Parathyroid adenoma (tissue), 2 donors: ENCODE results near the gene WDR53.
"Not testable (repeated sequence)": the region's sequence is repeated elsewhere in the genome, so short reads cannot be mapped to it uniquely, and the experiment has no call there.

Experiments used
- H2AFZ ChIP-seq: fragments of 300-600 bp; sonication (generic); one replicate; pipeline ENCODE4 v1.7.0; 2017; ENCODE audit warnings: antibody characterized with exemption, mild to moderate bottlenecking
- H3K27ac ChIP-seq: fragments of 300-600 bp; sonication (generic); one replicate; pipeline ENCODE4 v1.7.0; 2017
- H3K27me3 ChIP-seq: fragments of 300-600 bp; sonication (generic); one replicate; pipeline ENCODE4 v1.7.0; 2017; ENCODE audit warnings: low read length; ENCODE audit not compliant: control insufficient read depth, insufficient read depth
- H3K36me3 ChIP-seq: fragments of 300-600 bp; sonication (generic); one replicate; pipeline ENCODE4 v1.7.0; 2017; ENCODE audit warnings: low read length; ENCODE audit not compliant: control insufficient read depth, insufficient read depth
- H3K4me1 ChIP-seq: fragments of 300-600 bp; sonication (generic); one replicate; pipeline ENCODE4 v1.7.0; 2017; ENCODE audit warnings: control low read depth
- H3K4me2 ChIP-seq: fragments of 300-600 bp; sonication (generic); one replicate; pipeline ENCODE4 v1.7.0; 2017; ENCODE audit warnings: low read length
- H3K4me3 ChIP-seq: fragments of 300-600 bp; sonication (generic); one replicate; pipeline ENCODE4 v1.7.0; 2017; ENCODE audit warnings: low read depth, low read length
- H3K79me2 ChIP-seq: fragments of 300-600 bp; sonication (generic); one replicate; pipeline ENCODE4 v1.7.0; 2017; ENCODE audit warnings: control low read depth
- H3K9ac ChIP-seq: fragments of 300-600 bp; sonication (generic); one replicate; pipeline ENCODE4 v1.7.0; 2017; ENCODE audit warnings: mild to moderate bottlenecking
- H3K9me3 ChIP-seq: fragments of 300-600 bp; sonication (generic); one replicate; pipeline ENCODE4 v1.7.0; 2017; ENCODE audit warnings: low read length; ENCODE audit not compliant: control insufficient read depth
- TF ChIP-seq, protein P1 (sequence below): fragments of 300-600 bp; sonication (generic); IDR thresholded peaks from one replicate; pipeline ENCODE4 v1.7.0; 2017; ENCODE audit warnings: antibody characterized with exemption, mild to moderate bottlenecking
- donor health status: primary hyperparathyroidism.

The WDR53 gene

DNA sequence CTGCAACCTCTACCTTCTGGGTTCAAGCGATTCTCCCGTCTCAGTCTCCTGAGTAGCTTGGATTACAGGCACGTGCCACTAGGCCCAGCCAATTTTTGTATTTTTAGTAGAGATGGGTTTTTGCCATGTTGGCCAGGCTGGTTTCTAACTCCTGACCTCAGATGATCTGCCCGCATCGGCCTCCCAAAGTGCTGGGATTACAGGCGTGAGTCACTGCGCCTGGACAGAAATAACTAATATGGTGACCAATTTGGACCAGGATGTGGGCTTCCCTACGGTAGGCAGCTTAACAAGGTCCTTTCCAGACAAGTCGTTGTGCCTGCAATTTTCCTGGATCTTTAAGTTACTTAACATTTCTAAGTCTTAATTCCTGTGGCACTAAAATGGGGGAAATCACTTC is 14.8 kb downstream of the WDR53 start:
- TF ChIP-seq, protein P1, sequence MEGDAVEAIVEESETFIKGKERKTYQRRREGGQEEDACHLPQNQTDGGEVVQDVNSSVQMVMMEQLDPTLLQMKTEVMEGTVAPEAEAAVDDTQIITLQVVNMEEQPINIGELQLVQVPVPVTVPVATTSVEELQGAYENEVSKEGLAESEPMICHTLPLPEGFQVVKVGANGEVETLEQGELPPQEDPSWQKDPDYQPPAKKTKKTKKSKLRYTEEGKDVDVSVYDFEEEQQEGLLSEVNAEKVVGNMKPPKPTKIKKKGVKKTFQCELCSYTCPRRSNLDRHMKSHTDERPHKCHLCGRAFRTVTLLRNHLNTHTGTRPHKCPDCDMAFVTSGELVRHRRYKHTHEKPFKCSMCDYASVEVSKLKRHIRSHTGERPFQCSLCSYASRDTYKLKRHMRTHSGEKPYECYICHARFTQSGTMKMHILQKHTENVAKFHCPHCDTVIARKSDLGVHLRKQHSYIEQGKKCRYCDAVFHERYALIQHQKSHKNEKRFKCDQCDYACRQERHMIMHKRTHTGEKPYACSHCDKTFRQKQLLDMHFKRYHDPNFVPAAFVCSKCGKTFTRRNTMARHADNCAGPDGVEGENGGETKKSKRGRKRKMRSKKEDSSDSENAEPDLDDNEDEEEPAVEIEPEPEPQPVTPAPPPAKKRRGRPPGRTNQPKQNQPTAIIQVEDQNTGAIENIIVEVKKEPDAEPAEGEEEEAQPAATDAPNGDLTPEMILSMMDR, result no peak
- H3K9me3 ChIP-seq, result no peaks in the 10 kb centered on the region
- H3K4me2 ChIP-seq, result no peak overlapping the region
- no peaks in the 10 kb centered on the region for H3K36me3 ChIP-seq
- H3K79me2 ChIP-seq, result no peaks in the 10 kb centered on the region
- H3K4me3 ChIP-seq, result no peak overlapping the region
- no peak overlapping the region for H2AFZ ChIP-seq
- H3K4me1 ChIP-seq, result no peaks in the 10 kb centered on the region
- H3K27ac ChIP-seq, result no peak overlapping the region
- no peak overlapping the region for H3K9ac ChIP-seq
- no peaks in the 10 kb centered on the region for H3K27me3 ChIP-seq

DNA sequence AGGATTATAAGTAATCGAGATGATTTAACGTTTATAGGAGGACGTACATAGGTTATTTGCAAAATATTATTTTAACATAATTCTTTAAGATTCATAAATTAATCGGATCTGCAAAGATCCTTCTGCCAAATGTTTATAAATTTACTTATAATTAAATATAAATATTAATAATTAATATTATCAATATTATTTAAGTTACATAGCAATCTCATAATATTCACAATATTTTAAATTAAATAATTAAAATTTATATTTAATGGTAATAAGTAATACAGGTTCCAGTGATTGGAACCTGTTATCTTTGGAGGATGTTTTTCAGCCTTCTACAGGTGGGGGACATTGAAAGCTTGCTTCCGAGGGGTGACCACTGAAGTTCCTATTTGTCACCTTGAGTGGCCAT is 16.1 kb downstream of the WDR53 start:
- Histone ChIP-seq H3K36me3 (no peaks in the 10 kb centered on the region), H3K27ac (no peak overlapping the region), H3K27me3 (no peaks in the 10 kb centered on the region), H3K9me3 (no peaks in the 10 kb centered on the region), H3K9ac (no peak overlapping the region), H3K4me1 (no peaks in the 10 kb centered on the region), H3K4me2 (no peak overlapping the region), H3K4me3 (no peak overlapping the region), H3K79me2 (no peaks in the 10 kb centered on the region), H2AFZ (no peak overlapping the region)
- TF ChIP-seq, protein P1, result no peak

DNA sequence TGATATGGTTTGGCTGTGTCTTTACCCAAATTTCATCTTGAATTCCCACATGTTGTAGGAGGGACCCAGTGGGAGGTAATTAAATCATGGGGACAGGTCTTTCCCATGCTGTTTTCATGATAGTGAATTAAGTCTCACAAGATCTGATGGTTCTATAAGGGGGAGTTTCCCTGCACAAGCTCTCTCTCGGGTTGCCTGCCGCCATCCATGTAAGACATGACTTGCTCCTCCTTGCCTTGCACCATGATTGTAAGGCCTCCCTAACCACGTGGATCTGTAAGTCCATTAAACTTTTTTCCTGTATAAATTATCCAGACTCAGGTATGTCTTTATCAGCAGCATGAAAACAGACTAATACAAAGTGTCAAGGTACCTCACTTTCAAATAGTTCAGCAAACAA is 18.2 kb downstream of the WDR53 start:
- H2AFZ ChIP-seq, H3K9ac ChIP-seq, H3K36me3 ChIP-seq, H3K27ac ChIP-seq, H3K9me3 ChIP-seq, H3K4me1 ChIP-seq, H3K4me2 ChIP-seq, H3K27me3 ChIP-seq, H3K4me3 ChIP-seq, H3K79me2 ChIP-seq: not testable (repeated sequence)

DNA sequence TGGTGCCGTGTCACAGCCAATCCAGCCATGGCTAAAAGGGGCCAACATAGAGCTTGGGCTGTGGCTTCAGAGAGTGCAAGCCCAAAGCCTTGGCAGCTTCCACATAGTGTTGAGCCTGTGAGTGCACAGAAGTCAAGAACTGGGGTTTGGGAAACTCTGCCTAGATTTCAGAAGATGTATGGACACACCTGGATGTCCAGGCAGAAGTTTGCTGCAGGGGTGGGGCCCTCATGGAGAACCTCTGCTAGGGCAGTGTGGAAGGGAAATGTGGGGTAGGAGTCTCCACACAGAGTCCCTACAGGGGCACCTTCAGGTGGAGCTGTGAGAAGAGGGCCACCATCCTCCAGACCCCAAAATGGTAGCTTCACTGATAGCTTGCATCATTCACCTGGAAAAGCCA is 19.0 kb downstream of the WDR53 start:
- not testable (repeated sequence) for H3K79me2 ChIP-seq, H3K4me3 ChIP-seq, H3K27me3 ChIP-seq, H3K27ac ChIP-seq, H3K9me3 ChIP-seq, H3K36me3 ChIP-seq, H3K9ac ChIP-seq, H3K4me1 ChIP-seq, H2AFZ ChIP-seq, H3K4me2 ChIP-seq

DNA sequence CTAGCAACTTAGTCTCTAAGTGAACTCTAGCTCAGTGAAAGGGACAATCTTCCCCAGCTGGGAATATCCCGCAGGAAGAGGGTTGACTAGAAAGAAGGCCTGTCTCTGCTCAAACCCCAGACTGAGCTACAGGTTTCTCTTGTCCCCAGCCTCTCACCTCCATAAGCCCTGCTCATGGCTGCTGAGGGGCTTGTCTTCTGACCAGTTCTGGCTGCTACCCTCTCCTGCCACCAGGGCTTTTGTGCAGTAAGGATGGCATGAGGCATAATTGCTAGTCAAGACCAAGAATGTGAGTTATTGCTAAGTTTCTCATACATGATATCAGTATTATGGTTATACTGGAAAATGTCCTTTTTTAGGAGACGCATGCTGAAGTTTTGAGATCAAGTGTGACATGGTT is 21.3 kb downstream of the WDR53 start:
- H3K4me2 ChIP-seq, result no peak overlapping the region
- no peaks in the 10 kb centered on the region for H3K27me3 ChIP-seq
- no peaks in the 10 kb centered on the region for H3K36me3 ChIP-seq
- H2AFZ ChIP-seq, result no peak overlapping the region
- H3K4me1 ChIP-seq, result no peaks in the 10 kb centered on the region
- H3K9me3 ChIP-seq, result no peaks in the 10 kb centered on the region
- H3K4me3 ChIP-seq, result no peak overlapping the region
- no peak overlapping the region for H3K9ac ChIP-seq
- no peak overlapping the region for H3K27ac ChIP-seq
- TF ChIP-seq, protein P1, result no peak
- H3K79me2 ChIP-seq, result no peaks in the 10 kb centered on the region

DNA sequence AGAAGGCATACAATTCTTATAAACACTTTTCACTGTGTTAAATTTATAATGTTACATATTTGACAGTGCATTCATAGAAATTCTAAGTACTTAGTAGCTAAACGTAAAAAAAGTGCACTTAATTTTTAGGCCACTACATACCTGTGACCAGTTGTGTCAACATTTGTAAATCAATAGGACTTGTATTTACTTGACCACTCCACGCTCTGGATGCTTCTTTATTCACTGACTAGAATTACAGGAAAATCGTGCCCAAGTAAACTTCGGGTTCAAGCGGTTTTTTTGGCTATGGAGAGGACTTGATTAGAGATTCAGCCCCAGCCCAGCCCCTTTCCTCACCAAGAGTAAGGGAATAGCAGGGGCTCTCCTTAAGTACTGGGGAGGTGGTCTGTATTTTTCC is 21.8 kb downstream of the WDR53 start:
- H2AFZ ChIP-seq, result no peak overlapping the region
- H3K27ac ChIP-seq, result no peak overlapping the region
- no peaks in the 10 kb centered on the region for H3K36me3 ChIP-seq
- no peaks in the 10 kb centered on the region for H3K4me1 ChIP-seq
- no peak overlapping the region for H3K9ac ChIP-seq
- no peak overlapping the region for H3K4me3 ChIP-seq
- H3K27me3 ChIP-seq, result no peaks in the 10 kb centered on the region
- TF ChIP-seq, protein P1, result no peak
- no peaks in the 10 kb centered on the region for H3K9me3 ChIP-seq
- H3K4me2 ChIP-seq, result no peak overlapping the region
- no peaks in the 10 kb centered on the region for H3K79me2 ChIP-seq
